Raji (cell line): ENCODE results near the gene MRPL38.

Experiments used
- POLR2A ChIP-seq: IDR thresholded peaks from 2 replicates; pipeline ENCODE4 v1.6.1; 2011; ENCODE audit warnings: low read depth, low read length, control low read depth; ENCODE audit not compliant: insufficient read depth

The MRPL38 gene

DNA sequence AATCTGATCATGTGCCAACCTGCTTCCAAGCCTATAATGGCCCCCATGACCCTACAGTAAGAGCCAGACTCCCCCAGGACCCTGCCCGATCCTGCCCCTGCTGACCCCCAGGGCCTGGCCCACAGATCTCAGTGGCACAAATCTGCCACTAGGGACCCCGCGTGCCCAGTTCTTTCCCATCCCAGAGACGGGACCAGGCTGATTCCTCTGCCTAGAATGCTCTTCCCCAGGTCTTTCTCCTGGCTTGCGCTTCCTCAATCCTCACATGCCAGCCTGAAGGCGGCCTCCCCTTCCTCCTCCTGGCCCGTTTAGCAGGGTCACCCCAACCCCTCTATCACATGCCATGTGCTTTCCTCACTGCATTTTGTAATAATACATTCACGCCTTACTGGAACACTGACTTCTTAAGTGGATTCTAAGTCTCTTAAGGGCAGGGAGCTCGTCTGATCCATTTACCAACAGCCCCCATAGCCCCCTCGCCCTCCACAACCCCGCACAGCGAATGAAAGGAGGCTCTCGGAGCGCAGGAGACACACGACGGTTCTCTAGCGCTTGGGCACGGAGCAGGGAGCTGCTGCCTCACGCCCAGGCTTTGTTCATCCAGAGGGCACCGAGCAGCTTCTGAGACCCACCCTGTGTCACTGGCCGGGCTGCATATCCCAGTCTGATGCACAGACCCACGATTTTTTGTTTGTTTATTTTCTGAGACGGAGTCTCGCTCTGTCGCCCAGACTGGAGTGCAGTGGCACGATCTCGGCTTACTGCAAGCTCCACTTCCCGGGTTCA lies 9.1 kb downstream of the MRPL38 start:
- TF ChIP-seq POLR2A, result 0 out of 2 replicates have a peak, but pooled peaks have one; percentile 9

DNA sequence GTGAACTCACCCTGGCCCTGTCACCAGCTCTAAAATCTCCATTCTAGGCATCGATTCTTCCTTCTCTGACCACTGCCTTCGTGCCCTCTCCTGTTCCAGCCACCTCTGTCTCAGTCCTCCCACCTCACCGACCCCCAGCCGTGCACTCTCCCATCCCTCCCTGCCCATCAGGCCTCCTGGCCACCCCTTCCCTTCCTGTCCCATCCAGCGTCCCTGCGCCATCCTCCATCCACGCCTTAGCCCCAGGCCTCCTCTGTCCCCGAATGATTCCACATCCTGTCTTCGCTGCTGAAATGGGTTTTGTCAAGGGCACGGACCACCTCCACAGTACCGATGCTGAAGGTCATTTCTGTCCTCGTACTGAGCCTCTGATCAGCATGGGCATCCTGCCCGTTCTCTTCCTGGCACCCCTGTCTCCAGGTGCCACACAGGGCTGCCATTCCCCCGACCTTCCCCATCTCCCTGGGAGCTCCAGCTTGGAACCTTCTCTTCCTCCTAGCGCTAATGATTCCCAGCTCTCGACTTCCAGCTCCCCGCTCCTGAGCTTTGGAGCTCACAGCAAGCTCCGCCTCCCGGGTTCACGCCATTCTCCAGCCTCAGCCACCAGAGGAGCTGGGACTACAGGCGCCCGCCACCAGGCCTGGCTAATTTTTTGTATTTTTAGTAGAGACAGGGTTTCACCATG lies 10.5 kb downstream of the MRPL38 start:
- no peak for TF ChIP-seq POLR2A

DNA sequence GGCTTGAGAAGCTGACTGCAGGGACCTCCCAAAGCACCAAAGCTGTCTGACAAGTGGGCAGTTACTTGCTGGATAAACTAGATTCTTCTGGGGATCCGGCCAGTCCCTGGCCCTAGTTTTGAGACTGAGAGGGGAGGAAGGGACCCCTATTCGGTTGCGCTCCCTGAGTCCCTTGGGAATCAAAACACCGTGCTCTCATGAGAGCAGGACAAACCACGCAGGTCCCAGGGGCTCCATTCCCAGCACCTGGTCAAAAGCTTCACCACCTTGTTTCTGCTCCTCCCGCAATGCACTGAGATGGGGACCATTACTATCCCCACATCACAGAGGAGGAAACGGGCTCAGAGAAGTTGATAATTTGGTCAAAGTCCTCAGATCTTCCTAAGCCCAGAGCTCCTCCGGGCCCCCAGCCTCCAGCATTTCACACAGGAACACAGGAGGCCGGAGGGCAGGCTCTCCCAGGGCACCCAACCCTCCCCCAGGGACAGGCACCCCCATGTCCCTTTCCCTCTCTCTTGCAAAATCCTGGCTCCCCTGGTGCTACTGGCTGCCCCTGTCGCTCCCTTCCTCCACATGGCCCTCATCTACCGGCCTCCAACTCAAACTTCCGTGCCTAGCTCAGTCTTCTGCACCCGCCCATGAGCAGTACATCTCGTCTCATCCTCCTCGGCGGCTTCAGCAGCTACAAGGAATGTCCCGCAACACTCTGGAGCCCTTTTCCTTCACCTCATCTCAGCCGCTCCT lies 11.2 kb downstream of the MRPL38 start:
- TF ChIP-seq POLR2A, result no peak

DNA sequence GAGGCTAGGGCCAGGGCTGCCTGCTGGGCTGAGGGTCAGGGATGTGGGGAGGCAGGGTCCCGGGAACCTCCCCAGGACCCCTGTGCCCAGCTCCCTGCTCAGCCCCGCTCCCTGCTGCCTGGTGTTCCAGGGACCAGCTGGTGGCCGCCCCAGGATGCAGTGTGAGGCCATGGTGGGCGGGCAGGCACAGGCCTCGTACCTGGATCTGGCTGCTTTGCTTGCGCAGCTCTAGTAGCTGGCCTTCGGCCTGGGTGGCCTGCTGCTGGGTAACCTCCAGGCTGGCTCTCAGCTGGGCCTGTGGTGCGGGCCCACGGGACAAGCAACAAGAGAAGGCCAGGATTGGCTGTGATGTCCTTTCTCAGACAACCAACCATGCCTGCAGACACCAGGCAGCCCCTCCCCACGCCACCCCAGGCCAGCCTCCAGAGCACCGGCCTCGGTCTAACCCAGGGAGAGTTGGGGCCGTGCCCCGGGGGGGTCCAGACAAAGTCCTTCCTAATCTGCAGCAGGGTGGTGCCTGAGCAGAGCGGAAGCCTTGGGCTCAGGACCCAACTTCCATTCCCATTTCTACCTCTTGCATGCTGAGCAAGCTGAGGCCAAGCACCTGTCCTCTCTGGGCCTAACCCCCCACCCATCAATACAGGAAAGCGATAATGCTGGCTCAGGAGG lies 12.0 kb downstream of the MRPL38 start:
- no peak for TF ChIP-seq POLR2A

DNA sequence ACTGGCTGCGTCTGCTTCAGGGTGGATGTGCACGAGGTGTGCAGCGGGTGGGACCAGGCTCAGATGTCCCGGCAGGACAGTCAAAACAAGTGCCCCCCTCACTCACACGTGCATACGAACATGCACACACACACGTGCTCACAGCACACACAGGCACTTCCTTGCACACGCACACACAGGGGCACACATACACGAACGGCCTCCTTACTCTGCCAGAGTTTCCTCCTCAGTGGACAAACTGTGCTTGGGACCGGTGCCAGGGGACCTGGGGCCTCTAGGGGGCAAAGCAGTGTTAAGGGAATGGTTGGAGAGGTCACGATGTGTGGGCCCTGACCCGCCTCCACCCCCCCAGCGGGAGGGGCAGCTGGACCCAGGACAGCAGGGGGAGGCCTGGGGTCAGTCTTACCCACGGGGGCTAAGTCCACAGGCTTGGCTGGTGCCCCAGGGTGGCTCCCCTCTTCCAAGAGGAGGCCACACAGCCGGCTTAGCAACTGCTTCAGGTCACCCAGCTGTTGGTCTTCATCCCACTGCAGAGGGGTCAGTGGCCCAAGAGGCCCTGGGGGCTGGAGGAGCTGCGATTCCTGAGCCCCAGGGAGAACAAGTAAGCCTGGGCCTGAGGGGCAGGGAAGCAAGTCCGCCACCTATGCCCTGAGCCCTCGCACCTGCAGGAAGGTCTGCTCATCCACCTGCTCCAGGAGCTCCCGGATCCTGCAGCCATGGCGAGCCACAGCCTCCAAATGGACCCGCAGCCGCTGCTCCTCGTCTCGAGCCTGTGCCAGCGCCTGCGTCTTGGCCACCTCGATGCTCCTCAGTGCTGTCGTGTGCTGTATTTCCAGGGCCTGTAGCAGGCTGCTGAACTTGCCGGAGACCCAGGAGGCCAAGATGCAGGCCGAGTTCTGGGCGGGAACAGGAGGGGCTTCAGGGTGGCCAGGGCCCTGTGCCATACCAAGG lies 12.8 kb downstream of the MRPL38 start:
- no peak for TF ChIP-seq POLR2A

DNA sequence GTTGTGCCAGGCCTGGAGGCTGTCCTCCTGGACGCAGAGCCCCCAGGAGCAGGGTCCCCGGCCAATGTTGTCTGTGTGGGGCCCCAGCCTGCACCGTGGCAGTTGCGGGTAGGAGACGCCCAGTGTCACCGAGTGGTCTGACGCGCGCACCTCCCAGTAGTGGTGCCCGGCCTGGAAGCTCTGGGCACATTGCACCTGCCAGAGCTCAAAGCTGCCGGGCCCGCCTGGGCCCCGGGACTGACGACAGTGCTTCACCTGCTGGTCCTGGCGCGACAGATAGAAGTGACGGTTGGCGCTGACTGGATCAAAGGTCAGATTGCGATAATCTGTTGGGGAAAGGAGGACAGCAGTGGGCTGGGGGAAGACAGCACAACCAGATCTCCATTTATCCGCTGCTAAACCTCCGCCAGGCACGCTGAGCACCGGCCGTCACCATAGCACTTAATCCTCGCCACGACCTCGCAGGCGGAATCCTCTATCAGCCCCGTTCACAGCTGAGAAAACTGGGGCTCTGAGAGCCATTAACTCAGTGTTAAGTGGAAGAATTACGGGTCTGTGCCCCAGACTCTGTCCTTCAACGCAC lies 13.6 kb downstream of the MRPL38 start:
- TF ChIP-seq POLR2A, result no peak

DNA sequence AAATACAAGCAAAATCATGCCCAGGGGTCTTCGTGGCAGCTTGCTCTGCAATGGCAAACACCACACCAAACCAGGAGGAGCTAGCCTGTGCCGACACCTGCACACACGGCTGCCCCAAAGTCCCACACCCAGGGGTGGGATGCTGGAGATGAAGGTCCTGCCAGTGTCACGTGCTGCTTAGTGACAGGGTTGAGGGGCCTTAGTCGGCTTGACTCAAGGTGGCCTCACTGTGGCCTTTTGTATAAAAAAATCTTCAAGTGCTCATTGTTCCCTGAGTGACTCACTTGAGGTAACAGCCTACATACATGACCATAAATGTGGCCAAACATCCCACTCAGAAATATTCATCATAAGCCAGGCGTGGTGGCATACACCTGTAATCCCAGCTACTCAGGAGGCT lies 15.2 kb downstream of the MRPL38 start:
- TF ChIP-seq POLR2A, result no peak

DNA sequence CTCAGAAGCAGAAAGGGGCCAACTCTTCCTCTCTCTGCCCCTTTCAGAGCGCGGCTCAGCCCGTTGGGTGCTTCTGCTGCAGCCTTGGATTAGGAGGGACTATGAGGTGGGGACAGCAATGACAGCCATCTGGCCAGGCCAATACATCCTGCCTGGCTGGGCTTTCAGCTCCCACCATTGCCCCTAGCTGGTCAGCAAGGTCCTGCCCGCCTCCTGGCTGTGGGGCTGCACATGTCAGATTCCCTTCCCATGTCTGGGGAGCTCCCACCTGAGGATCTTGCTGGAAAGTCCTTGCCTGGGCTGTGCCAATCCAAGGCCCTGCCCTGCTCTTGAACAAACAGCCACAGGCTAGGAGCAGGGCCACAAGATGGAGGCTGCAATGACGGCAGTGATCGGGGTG lies 16.2 kb downstream of the MRPL38 start:
- no peak for TF ChIP-seq POLR2A

DNA sequence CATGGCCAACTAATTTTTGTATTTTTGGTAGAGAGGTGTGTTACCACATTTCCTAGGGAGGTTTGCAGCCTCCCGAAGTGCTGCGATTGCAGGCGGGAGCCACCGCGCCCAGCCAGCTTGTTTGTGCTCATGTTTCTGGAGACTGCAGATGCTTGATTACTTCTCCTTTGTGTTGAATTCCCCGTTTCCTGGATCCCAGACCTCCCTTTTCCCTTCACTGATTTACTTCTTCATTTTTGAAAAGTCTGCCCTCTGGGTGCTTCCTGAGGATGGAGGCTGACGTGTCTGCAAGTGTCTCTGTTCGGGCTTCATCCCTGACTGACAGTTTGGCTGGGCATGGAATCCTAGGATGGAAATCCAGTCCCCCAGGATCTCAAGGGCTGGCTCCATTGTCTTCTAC lies 19.3 kb downstream of the MRPL38 start:
- TF ChIP-seq POLR2A, result no peak

DNA sequence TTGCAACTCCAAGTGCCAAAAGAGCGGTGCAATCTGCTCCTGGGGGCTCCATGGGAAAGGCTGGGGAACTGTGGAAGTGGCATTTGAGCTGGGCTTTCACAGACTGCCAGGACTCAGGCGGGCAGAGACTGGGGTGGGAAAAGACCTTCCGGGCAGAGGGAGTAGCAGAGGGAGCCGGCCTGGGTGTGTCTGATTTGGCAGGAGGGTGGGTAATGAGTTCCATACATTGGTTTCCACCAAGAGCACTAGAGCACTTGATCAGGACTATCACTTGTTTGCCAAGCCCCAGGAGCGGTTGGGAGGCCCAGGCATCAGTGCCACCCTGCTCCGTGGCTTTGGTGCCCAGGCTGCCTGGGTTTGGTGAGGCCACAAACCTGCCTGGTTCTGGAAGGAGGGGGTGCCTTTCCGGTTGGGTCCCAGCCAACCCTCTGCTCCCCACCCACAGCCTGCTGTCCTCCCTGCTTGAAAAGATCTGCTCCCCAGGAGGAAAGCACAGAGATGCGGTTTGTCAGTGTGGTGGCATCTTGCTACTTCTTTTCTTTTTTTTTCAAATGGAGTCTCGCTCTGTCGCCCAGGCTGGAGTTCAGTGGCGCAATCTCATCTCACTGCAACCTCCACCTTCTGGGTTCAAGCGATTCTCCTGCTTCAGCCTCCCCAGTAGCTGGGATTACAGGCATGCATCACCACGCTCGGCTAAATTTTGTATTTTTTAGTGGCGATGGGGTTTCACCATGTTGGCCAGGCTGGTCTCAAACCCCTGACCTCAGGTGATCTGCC lies 22.8 kb downstream of the MRPL38 start:
- TF ChIP-seq POLR2A, result no peak

DNA sequence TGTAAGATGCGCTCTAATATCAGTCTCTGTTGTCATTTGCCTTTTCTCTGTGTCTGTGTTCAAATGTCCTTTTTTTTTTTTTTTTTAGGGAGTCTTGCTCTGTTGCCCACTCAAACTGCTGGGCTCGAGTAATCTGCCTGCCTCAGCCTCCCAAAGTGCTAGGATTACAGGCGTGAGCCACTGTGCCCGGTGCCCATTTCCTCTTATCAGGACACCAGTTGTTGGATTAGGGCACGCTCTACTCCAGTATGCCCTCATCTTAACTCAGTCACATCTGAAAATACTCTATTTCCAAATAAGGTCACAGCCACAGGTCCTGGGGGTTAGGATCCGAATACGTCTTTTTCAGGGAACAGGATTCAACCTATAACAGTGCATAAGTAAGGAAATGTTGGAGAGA lies 24.4 kb downstream of the MRPL38 start:
- TF ChIP-seq POLR2A, result no peak

DNA sequence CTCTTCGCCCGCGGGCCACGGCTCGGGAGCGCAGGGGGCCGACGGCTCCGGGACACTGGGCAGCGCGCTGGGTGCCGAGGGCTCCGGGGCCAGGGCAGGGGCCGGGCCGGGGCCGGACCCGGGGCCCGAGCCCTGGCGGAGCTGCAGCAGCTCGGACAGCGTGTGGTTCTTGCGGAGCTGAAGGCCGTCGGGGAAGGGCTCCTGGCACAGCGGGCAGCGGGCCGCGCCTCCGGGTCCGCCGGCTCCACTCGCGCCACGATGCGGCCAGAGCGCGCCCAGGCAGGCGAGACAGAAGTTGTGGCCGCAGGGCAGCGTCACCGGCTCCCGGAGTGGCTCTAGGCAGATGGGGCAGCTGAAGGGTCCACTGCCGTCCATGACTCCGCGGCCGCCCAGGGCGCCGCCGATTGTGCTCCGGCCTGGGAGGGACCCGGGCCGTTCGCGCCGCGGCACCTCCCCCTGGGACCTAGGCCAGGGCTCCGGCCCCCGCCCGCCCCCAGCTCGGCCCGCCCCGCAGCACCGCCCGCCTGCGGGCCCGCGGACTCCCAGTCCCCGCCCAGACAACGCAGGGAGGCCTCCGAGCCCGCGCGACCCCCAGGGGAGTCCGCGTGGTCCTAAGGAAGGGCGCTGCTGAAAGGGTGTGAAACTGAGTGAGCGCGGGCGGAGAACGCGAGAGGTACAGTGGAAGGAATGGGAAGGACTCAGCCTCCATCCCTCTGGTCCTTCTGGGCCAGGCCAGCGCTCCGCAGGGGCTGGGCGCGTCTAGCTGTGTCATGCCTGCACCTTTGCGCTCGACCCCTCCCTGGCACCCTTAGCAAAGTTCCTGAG lies 26.3 kb downstream of the MRPL38 start, which contains the start of gene TRIM47:
TRIM47 (minus strand) TSS at position 408 of the 825 bp plus-strand sequence; CDS start at position 375, 33 bp downstream.
- TF ChIP-seq POLR2A, result no peak
